ENCODE results near the gene PRAMEF10.
"Not testable (repeated sequence)": the region's sequence is repeated elsewhere in the genome, so short reads cannot be mapped to it uniquely, and the experiment has no call there.

The PRAMEF10 gene, protein sequence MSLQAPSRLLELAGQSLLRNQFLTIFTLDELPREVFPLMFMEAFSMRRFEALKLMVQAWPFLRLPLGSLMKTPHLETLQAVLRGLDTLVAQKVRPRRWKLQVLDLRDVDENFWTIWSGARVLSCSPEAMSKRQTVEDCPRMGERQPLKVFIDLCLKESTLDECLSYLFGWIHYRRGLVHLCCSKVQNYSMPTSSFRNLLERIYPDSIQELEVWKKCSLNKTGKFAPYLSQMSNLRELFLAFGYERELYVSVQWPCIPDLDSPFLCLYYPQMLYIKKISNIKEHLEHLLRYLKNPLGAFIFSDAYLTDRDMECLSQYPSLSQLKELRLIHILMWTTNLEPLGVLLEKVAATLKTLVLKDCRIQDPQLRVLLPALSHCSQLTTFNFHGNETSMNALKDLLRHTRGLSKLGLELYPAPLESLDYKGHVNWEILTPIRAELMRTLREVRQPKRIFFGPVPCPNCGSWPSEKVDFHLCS

DNA sequence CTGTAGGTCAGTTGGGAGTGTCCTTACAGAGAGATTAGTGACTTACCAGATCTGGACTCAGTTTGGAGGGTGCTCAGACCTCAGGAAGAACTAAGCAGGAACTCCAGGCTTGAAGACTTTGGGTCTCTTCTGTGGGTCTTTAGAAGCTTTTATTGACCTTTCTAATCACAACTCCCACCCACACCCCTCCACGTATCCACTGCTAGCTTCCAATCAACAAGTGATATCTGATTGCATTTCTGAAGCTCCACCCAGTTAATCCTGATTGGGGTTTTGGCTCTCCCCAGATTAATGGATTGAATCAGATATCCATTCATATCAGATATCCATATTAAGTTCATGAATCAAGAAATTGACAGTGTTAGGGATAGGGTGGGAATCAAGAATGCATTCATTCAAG, at the start of gene PRAMEF10:
Gene PRAMEF10 (minus strand): TSS at position 101 of the 400 bp plus-strand sequence. CDS start 2,423 bp downstream, outside the sequence.
- not testable (repeated sequence) for DNase-seq (ENCODE audit: low read depth)

DNA sequence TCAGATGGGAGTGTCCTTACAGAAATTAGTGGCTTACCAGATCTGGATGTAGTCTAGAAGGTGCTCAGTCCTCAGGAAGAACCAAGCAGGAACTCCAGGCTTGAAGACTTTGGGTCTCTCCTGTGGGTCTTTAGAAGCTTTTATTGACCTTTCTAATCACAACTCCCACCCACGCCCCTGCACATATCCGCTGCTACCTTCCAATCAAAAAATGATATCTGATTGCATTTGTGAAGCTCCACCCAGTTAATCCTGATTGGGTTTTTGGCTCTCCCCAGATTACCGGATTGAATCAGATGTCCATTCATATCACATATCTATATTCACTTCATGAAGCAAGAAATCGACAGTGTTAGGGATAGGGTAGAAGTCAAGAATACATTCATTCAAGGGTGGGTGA, 49.4 kb upstream of the PRAMEF10 start, which contains the start of gene PRAMEF6:
Gene PRAMEF6 (minus strand): TSS at position 101 of the 400 bp plus-strand sequence. CDS start 5,062 bp downstream, outside the sequence.
- not testable (repeated sequence) for DNase-seq (ENCODE audit: low read depth)

DNA sequence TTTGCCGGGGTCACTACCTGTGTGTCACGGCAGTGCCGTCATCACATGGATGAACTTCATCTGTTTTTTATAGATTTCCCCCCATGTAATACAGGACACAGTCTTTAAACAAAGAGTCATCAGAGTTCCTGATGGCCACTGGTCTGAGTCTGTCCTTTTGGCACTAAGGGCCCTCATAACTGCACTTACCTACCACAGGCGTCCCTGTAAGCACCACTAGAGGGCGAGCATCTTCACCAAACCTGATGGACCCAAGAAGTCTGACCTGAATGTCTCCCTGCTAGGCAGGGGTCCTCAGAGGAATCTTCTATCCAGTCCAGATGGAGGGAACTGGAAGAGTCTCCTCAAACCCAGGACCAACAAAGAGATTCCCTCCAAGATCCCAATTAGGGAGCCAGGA, 26.3 kb upstream of the PRAMEF10 start:
- not testable (repeated sequence) for DNase-seq (ENCODE audit: low read depth)

DNA sequence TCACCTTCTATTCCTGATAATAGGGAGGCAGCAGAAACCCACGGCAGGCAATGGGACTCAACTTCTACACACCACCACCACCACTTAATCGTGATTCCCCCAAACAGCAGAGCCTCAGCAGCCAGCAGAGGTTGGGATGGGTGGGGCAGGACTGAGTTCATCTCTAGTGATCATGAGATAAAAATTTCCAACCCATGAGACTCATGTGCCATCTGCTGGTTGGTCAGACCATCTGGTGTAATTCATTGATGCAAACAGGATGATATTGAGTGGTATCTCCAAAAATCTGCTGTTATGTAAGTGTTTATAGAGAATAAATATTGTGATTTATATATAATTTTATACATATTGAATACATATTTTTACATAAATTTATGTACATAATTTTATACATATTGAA, 23.7 kb upstream of the PRAMEF10 start:
- not testable (repeated sequence) for DNase-seq (ENCODE audit: low read depth)

DNA sequence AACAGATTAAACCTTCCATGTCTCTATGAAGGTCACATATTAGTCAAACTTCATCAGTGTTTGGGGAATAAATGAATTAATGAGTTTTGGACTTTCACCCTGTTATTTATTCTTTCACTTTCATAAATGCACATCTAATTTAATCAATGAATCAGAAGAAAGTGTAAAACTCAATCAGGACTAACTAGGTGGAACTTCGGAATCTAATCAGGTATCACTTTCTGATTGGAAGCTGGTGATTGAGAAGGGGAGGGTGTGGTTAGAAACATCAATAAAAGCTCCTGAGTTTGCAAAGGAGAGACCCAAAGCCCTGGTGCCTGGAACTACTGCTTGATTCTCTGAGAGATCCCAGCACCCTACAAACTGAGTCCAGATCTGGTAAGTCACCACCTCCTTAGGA, 18.2 kb upstream of the PRAMEF10 start, which contains the start of gene PRAMEF7:
Gene PRAMEF7 (plus strand): TSS at position 301 of the 400 bp plus-strand sequence. CDS start 1,083 bp downstream, outside the sequence.
- not testable (repeated sequence) for DNase-seq (ENCODE audit: low read depth)

DNA sequence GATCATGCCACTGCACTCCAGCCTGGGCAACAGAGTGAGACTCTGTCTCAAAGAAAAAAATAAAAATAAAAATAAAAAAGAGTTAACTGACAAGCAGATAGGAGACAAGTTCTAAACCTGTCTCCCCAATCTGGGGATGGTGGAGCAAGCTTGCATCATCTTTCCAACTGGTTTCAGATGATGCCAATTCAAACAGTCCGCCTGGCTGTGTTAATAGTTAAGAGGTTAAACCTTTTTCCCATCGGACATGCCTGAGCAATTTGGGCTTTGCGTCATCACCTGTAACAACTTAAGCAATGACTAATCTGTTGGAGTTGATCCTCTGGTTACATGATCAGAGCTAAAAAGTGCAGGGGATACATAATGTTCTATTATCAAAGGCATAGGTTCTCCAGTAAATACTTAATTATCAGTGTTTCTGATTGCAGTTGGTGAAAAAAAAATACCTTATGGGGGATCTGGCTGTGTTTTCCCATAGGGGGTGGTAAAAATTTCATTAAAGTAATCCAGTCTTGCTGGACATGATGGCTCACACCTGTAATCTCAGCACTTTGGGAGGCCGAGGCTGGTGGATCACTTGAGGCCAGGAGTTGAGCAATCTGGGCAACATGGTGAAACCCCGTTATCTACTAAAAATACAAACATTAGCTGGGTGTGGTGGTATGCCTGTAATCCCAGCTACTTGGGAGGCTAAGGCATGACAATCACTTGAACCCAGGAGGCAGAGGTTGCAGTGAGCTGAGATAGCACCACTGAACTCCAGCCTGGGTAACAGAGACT, 5.9 kb upstream of the PRAMEF10 start:
- not testable (repeated sequence) for DNase-seq (ENCODE audit: low read depth)

DNA sequence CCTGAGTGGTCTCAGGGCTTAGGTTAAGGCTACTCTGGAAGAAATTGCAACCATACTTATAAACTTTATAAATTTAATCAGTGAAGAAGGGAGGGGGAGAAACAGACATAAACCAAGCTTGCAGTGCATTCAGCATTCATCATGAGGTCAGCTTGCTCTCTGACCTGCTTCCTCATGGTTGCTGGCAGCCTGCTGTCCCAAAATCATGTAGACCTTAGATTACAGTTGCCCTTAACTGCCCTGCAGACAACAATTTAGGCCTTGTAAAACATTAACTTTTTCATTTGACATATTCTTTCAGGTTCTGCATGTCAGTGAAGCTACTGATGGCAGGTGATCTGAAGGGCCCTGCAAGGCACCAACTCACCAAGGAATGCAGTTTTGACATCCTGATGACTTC, 1.1 kb upstream of the PRAMEF10 start:
- not testable (repeated sequence) for DNase-seq (ENCODE audit: low read depth)

DNA sequence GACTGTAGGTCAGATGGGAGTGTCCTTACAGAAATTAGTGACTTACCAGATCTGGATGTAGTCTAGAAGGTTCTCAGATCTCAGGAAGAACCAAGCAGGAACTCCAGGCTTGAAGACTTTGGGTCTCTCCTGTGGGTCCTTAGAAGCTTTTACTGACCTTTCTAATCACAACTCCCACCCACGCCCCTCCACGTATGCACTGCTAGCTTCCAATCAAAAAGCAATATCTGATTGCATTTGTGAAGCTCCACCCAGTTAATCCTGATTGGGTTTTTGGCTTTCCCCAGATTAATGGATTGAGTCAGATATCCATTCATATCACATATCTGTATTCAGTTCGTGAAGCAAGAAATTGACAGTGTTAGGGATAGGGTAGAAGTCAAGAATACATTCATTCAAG, 12.0 kb downstream of the PRAMEF10 start, which contains the start of gene PRAMEF4:
Gene PRAMEF4 (minus strand): TSS at position 101 of the 400 bp plus-strand sequence. CDS start 2,807 bp downstream, outside the sequence.
- DNase-seq (ENCODE audit: low read depth) = not testable (repeated sequence)

DNA sequence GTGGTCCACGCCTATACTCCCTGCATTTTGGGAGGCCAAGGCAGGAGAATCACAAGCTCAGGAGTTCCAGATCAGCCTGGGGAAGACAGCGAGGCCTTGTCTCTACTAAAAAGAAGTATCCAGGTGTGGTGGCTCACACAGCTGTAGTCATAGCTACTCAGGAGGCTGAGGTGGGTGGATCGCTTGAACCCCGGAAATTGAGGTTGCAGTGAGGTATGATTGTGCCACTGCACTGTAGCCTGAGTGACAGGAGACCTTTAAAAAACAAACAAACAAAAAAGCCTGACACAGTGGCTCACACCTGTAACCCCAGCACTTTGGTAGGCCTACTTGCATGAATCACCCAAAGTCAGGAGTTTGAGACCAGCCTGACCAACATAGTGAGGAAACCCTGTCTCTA, 19.6 kb downstream of the PRAMEF10 start:
- DNase-seq (ENCODE audit: low read depth) = not testable (repeated sequence)

DNA sequence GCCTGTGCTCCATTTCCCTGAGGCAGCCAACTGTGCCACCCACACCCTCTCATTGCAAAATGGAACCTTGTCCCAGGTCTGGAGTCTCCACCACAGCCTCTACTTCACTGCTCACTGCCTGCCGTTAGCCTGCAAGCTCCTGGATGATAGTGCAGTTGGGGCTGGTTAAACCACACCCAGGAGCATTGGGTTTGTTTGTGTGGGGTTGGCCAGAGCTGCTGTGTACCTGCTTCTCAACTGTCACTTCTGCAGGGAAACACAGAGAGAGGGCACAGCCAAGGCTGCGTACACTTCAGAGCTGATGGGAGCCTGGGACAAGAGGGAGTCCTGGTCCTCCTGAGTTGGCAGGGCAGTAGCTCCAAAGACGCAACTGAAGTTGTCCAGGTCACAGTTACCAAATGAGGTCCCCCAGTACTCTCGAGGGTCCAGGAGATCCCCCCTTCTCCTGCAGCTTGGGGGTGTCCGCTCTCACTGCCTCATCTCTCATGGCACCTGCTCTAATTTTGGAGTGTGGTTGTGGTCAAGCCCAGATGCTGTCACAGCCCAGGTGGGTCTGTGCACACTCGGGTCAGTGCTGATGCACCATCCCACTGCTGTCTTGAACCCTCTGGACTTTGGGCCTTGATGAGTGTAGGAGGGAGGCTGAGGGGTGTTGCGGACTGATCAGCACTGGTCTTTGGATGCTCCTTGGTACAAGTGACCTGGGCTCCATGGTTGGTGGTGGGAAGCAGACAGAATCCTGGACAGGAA, 34.8 kb downstream of the PRAMEF10 start:
- DNase-seq (ENCODE audit: low read depth) = not testable (repeated sequence)

DNA sequence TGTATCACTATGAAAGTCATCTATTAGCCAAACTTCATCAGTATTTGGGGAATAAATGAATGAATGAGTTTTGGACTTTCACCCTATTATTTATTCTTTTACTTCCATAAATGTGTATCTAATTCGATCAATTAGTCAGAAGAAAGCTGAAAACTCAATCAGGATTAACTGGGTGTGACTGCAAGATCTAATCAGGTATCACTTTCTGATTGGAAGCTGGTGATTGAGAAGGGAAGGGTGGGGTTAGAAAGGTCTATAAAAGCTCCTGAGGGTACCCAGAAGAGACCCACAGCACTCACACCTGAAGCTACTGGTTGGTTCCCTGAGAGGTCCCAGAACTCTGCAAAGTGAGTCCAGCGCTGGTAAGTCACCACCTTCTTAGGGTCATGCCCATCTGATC, 41.3 kb downstream of the PRAMEF10 start, which contains the start of gene PRAMEF2:
Gene PRAMEF2 (plus strand): TSS at position 301 of the 400 bp plus-strand sequence. CDS start 1,924 bp downstream, outside the sequence.
- not testable (repeated sequence) for DNase-seq (ENCODE audit: low read depth)

DNA sequence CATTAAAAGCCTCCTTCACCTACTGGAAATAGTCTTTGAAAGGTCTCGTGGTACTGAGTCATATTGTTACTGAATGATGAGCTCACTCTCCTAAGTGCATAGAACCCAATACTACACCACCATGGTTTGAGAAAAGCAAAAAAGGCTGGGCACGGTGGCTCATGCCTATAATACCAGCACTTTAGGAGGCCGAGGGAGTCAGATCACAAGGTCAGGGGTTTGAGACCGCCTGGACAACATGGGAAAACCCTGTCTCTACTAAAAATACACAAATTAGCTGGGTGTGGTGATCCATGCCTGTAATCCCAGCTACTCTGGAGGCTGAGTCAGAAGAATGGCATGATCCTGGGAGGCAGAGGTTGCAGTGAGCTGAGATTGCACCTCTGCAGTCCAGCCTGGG, 46.3 kb downstream of the PRAMEF10 start:
- no peak for DNase-seq (ENCODE audit: low read depth)

DNA sequence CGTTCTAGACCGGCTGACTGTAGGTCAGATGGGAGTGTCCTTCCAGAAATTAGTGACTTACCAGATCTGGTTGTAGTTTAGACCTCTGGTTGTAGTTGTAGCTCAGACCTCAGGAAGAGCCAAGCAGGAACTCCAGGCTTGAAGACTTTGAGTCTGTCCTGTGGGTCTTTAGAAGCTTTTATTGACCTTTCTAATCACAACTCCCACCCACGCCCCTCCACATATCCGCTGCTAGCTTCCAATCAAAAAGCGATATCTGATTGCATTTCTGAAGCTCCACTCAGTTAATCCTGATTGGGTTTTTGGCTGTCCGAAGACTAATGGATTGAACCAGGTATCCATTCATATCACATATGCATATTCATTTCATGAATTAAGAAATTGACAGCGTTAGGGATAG, 49.5 kb downstream of the PRAMEF10 start, which contains the start of gene HNRNPCL1:
Gene HNRNPCL1 (minus strand): TSS at position 101 of the 400 bp plus-strand sequence. CDS start 431 bp downstream, outside the sequence.
- DNase-seq (ENCODE audit: low read depth) = not testable (repeated sequence)

Data from T-helper 22 cell (primary cell).